HG03575 (cell line): ENCODE measurements around the gene SLC7A10.
"Not testable (repeated sequence)": the region's sequence is repeated elsewhere in the genome, so short reads cannot be mapped to it uniquely, and the experiment has no call there.

Source experiments
- ATAC-seq: cut with Tn5 transposase; IDR thresholded peaks from one replicate; pipeline ENCODE4 v1.9.1; 2021; ENCODE audit not compliant: unreplicated experiment, insufficient number of reproducible peaks, low FRiP score; ENCODE audit errors: extremely low read depth

SLC7A10 gene

GRCh38 chr19:33222255-33222654 is 3.4 kb downstream of the SLC7A10 start:
- not testable (repeated sequence) for ATAC-seq

- no peak for ATAC-seq
These were observed 4.0 kb downstream of the SLC7A10 start for GRCh38 chr19:33221638-33222037.

- no peak for ATAC-seq
These were observed 4.9 kb downstream of the SLC7A10 start for GRCh38 chr19:33220735-33221134.

GRCh38 chr19:33220115-33220514 is 5.5 kb downstream of the SLC7A10 start:
- no peak for ATAC-seq

GRCh38 chr19:33219261-33219815 is 6.3 kb downstream of the SLC7A10 start:
- ATAC-seq: no peak

- ATAC-seq: no peak
These were observed 7.8 kb downstream of the SLC7A10 start for GRCh38 chr19:33217881-33218280.

GRCh38 chr19:33216198-33216830 is 9.3 kb downstream of the SLC7A10 start:
- no peak for ATAC-seq

- ATAC-seq: no peak
These were observed 10.0 kb downstream of the SLC7A10 start for GRCh38 chr19:33215438-33216197.

- no peak for ATAC-seq
These were observed 11.1 kb downstream of the SLC7A10 start for GRCh38 chr19:33214596-33214995.

- ATAC-seq: no peak
These were observed 13.0 kb downstream of the SLC7A10 start for GRCh38 chr19:33212436-33213172.

GRCh38 chr19:33211794-33212435 is 13.7 kb downstream of the SLC7A10 start:
- ATAC-seq: no peak

- ATAC-seq: no peak
These were observed 15.2 kb downstream of the SLC7A10 start for GRCh38 chr19:33210266-33210940.

GRCh38 chr19:33209850-33210230 is 15.8 kb downstream of the SLC7A10 start:
- ATAC-seq: not testable (repeated sequence)

- ATAC-seq: no peak
These were observed 16.5 kb downstream of the SLC7A10 start for GRCh38 chr19:33208904-33209849.

GRCh38 chr19:33208371-33208895 is 17.2 kb downstream of the SLC7A10 start:
- no peak for ATAC-seq

- no peak for ATAC-seq
These were observed 17.7 kb downstream of the SLC7A10 start for GRCh38 chr19:33207903-33208302.

- ATAC-seq: no peak
These were observed 18.5 kb downstream of the SLC7A10 start for GRCh38 chr19:33207040-33207620.
